Measurements from ENCODE around the gene LSM7. TPM values are rescaled to one million over a fixed set of nuclear protein-coding genes. Genes with fewer than 3 reads are reported as not detected.
A peak's percentile ranks its signal among the peaks of the same experiment; 100 is the strongest.

LSM7 gene
- total RNA-seq, 1 donor from 2014 or later, result 134 TPM

- DNase-seq (ENCODE audit: extremely low spot score, unreplicated experiment), result no peak
- TF ChIP-seq, protein P1, sequence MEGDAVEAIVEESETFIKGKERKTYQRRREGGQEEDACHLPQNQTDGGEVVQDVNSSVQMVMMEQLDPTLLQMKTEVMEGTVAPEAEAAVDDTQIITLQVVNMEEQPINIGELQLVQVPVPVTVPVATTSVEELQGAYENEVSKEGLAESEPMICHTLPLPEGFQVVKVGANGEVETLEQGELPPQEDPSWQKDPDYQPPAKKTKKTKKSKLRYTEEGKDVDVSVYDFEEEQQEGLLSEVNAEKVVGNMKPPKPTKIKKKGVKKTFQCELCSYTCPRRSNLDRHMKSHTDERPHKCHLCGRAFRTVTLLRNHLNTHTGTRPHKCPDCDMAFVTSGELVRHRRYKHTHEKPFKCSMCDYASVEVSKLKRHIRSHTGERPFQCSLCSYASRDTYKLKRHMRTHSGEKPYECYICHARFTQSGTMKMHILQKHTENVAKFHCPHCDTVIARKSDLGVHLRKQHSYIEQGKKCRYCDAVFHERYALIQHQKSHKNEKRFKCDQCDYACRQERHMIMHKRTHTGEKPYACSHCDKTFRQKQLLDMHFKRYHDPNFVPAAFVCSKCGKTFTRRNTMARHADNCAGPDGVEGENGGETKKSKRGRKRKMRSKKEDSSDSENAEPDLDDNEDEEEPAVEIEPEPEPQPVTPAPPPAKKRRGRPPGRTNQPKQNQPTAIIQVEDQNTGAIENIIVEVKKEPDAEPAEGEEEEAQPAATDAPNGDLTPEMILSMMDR (conservative IDR thresholded peaks at IDR 0.05), result no peak
- no peaks in the 10 kb centered on the region for H3K27me3 Mint-ChIP-seq
- peak overlapping the region; percentile 70 for H3K27ac Mint-ChIP-seq
- H3K9me3 Mint-ChIP-seq, result no peaks in the 10 kb centered on the region
- H3K4me3 Mint-ChIP-seq, result no peak overlapping the region
- H3K4me1 Mint-ChIP-seq (ENCODE audit: unreplicated experiment), result peaks cover 21% of the 10 kb centered on the region
- no peaks in the 10 kb centered on the region for H3K36me3 Mint-ChIP-seq
These were observed 43.3 kb upstream of the LSM7 start for GRCh38 chr19:2371656-2372055.

- H3K27ac Mint-ChIP-seq, result no peak overlapping the region
- H3K4me3 Mint-ChIP-seq, result no peak overlapping the region
- H3K36me3 Mint-ChIP-seq, result no peaks in the 10 kb centered on the region
- no peak for DNase-seq (ENCODE audit: extremely low spot score, unreplicated experiment)
- peaks cover 11% of the 10 kb centered on the region for H3K4me1 Mint-ChIP-seq (ENCODE audit: unreplicated experiment)
- H3K27me3 Mint-ChIP-seq, result peaks cover 4% of the 10 kb centered on the region
- no peaks in the 10 kb centered on the region for H3K9me3 Mint-ChIP-seq
- TF ChIP-seq, protein P1 (conservative IDR thresholded peaks at IDR 0.05), result no peak
These were observed 37.0 kb upstream of the LSM7 start for GRCh38 chr19:2365201-2365970.

DNA sequence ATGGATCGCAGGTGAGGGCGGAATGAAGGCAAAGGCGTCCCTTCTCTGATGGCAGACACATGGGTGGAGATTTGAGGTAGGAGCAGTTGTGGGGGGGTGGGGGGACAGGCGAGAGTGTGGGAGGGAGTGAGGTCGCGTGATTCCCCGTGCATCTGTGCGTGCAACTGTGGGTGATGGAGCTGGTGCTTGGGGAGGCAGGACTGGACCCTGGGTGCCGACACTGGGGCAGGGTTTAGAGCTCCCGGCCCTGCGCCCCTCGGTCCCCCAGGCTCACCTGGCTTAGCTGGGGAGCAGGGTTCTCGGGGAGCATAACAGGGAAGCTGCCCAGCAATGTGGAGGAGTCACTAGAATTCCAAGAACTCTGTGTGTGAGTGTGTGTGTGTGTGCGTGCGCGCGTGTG lies 35.0 kb upstream of the LSM7 start:
- no peaks in the 10 kb centered on the region for H3K36me3 Mint-ChIP-seq
- TF ChIP-seq, protein P1 (conservative IDR thresholded peaks at IDR 0.05), result no peak
- peaks cover 11% of the 10 kb centered on the region for H3K4me1 Mint-ChIP-seq (ENCODE audit: unreplicated experiment)
- H3K4me3 Mint-ChIP-seq, result no peak overlapping the region
- no peak overlapping the region for H3K27ac Mint-ChIP-seq
- DNase-seq (ENCODE audit: extremely low spot score, unreplicated experiment), result no peak
- H3K27me3 Mint-ChIP-seq, result peaks cover 13% of the 10 kb centered on the region
- H3K9me3 Mint-ChIP-seq, result no peaks in the 10 kb centered on the region

DNA sequence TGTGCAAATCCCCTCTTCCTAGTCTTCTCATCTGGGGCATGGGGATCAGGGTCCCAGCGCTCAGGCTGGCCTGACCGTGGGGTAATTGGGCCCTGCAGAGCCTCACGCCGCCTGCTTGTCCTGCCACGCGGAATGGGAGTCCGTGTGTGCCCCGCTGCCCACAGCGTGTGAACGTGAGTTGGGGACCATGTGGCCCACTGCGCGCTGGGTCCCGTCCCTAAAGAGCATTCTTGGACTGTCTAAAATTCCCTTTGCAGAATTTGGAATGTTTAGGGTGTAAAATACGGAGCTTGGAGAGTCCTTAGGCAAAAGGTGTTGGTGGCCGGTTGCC lies 34.5 kb upstream of the LSM7 start:
- peaks cover 13% of the 10 kb centered on the region for H3K27me3 Mint-ChIP-seq
- TF ChIP-seq, protein P1 (conservative IDR thresholded peaks at IDR 0.05), result no peak
- no peaks in the 10 kb centered on the region for H3K9me3 Mint-ChIP-seq
- peaks cover 7% of the 10 kb centered on the region for H3K4me1 Mint-ChIP-seq (ENCODE audit: unreplicated experiment)
- no peak overlapping the region for H3K4me3 Mint-ChIP-seq
- H3K27ac Mint-ChIP-seq, result no peak overlapping the region
- H3K36me3 Mint-ChIP-seq, result no peaks in the 10 kb centered on the region
- DNase-seq (ENCODE audit: extremely low spot score, unreplicated experiment), result no peak

GRCh38 chr19:2362046-2362969 lies 33.9 kb upstream of the LSM7 start:
- peaks cover 7% of the 10 kb centered on the region for H3K4me1 Mint-ChIP-seq (ENCODE audit: unreplicated experiment)
- H3K4me3 Mint-ChIP-seq, result no peak overlapping the region
- no peaks in the 10 kb centered on the region for H3K36me3 Mint-ChIP-seq
- peaks cover 13% of the 10 kb centered on the region for H3K27me3 Mint-ChIP-seq
- TF ChIP-seq, protein P1 (conservative IDR thresholded peaks at IDR 0.05), result no peak
- no peak overlapping the region for H3K27ac Mint-ChIP-seq
- DNase-seq (ENCODE audit: extremely low spot score, unreplicated experiment), result no peak
- no peaks in the 10 kb centered on the region for H3K9me3 Mint-ChIP-seq
